Activated CD8-positive, alpha-beta memory T cell treated with anti-CD3 and anti-CD28 coated beads for 4 hours (primary cell): Measurements from ENCODE around the gene SIL1.
"Not testable (repeated sequence)": the region's sequence is repeated elsewhere in the genome, so short reads cannot be mapped to it uniquely, and the experiment has no call there.

ENCODE experiments used
- DNase-seq, 2 donors: peaks; one replicate each; pipeline ENCODE4 v3.0.0-alpha.2; 2020; ENCODE audit warnings: low read depth in 2 of 2

SIL1 gene

GRCh38 chr5:139108063-139108824 is 89.9 kb downstream of the SIL1 start:
- no peak for DNase-seq

- DNase-seq, result no peak
These were observed 92.5 kb downstream of the SIL1 start for GRCh38 chr5:139105621-139106071.

- no peak for DNase-seq
These were observed 93.4 kb downstream of the SIL1 start for GRCh38 chr5:139104577-139105276.

- no peak for DNase-seq
These were observed 94.4 kb downstream of the SIL1 start for GRCh38 chr5:139103762-139104161.

GRCh38 chr5:139100825-139101224 is 97.3 kb downstream of the SIL1 start:
- DNase-seq, result no peak

GRCh38 chr5:139094154-139095131 is 103.7 kb downstream of the SIL1 start:
- no peak for DNase-seq

GRCh38 chr5:139092741-139093343 is 105.3 kb downstream of the SIL1 start:
- no peak for DNase-seq

GRCh38 chr5:139091439-139092156 is 106.6 kb downstream of the SIL1 start:
- DNase-seq, result no peak

- DNase-seq, result no peak
These were observed 107.6 kb downstream of the SIL1 start for GRCh38 chr5:139090581-139090980.

GRCh38 chr5:139088024-139088423 is 110.1 kb downstream of the SIL1 start:
- DNase-seq, result no peak

- DNase-seq, result no peak
These were observed 115.2 kb downstream of the SIL1 start for GRCh38 chr5:139082813-139083498.

GRCh38 chr5:139079991-139080610 is 118.1 kb downstream of the SIL1 start:
- no peak for DNase-seq

GRCh38 chr5:139079225-139079990 is 118.8 kb downstream of the SIL1 start:
- DNase-seq, result no peak

GRCh38 chr5:139078345-139078744 is 119.8 kb downstream of the SIL1 start:
- DNase-seq, result no peak

GRCh38 chr5:139077899-139078298 is 120.3 kb downstream of the SIL1 start:
- no peak for DNase-seq

GRCh38 chr5:139076111-139076510 is 122.1 kb downstream of the SIL1 start:
- no peak for DNase-seq

- no peak for DNase-seq
These were observed 122.8 kb downstream of the SIL1 start for GRCh38 chr5:139075066-139076050.

GRCh38 chr5:139073956-139074355 is 124.2 kb downstream of the SIL1 start:
- not testable (repeated sequence) for DNase-seq
